Heart left ventricle (tissue), 16 donors: ENCODE measurements around the gene CPT1B. TPM values are rescaled to one million over a fixed set of nuclear protein-coding genes. Genes with fewer than 3 reads are reported as not detected.

Experiments
- ATAC-seq, 4 donors: fragments of 200-7000 bp; cut with Tn5 transposase; one replicate each; pipeline ENCODE4 v1.9.1; 2020 to 2022; ENCODE audit warnings: moderate library complexity in 4 of 4, mild to moderate bottlenecking in 3 of 4, moderate number of reproducible peaks in 1 of 4
- DNase-seq, 5 donors: peaks; one replicate each; pipeline ENCODE4 v3.0.0-alpha.2; 2020
- H3K27ac ChIP-seq, 12 donors: fragments of 200-600 bp; sonication (generic) in 4 of 12; one replicate each; pipeline versions ENCODE4 v1.5.0 to v1.8.0; 2016 to 2022; ENCODE audit warnings: mild to moderate bottlenecking in 2 of 12
- H3K27me3 ChIP-seq, 9 donors: fragments of 200-600 bp; sonication (generic) in 2 of 9; one replicate each; pipeline versions ENCODE4 v1.5.1 to v1.8.0; 2016 to 2022; ENCODE audit warnings: mild to moderate bottlenecking in 3 of 9
- H3K36me3 ChIP-seq, 9 donors: fragments of 200-600 bp; sonication (generic) in 2 of 9; one replicate each; pipeline versions ENCODE4 v1.5.0 to v1.8.0; 2018 to 2022; ENCODE audit warnings: mild to moderate bottlenecking in 2 of 9
- H3K4me1 ChIP-seq, 12 donors: fragments of 200-600 bp; sonication (generic) in 4 of 12; one replicate each; pipeline versions ENCODE4 v1.5.0 to v1.8.0; 2016 to 2022; ENCODE audit warnings: mild to moderate bottlenecking in 3 of 12
- H3K4me3 ChIP-seq, 12 donors: fragments of 200-600 bp; sonication (generic) in 4 of 12; one replicate each; pipeline versions ENCODE4 v1.5.0 to v1.8.0; 2017 to 2022; ENCODE audit warnings: mild to moderate bottlenecking in 9 of 12, moderate library complexity in 4 of 12
- H3K9me3 ChIP-seq, 12 donors: fragments of 200-600 bp; sonication (generic) in 4 of 12; one replicate each; pipeline versions ENCODE4 v1.5.0 to v1.8.0; 2016 to 2022; ENCODE audit warnings: mild to moderate bottlenecking in 1 of 12
- CTCF ChIP-seq, 12 donors: fragments of 200-600 bp; sonication (generic) in 4 of 12; IDR thresholded peaks; one replicate each; pipeline versions ENCODE4 v1.5.0 to v1.8.0; 2018 to 2022; ENCODE audit warnings: antibody characterized with exemption in 12 of 12, mild to moderate bottlenecking in 5 of 12
- POLR2A ChIP-seq, 2 donors: fragments of 450-650 bp; IDR thresholded peaks; one replicate each; pipeline ENCODE4 v1.6.1; 2017; ENCODE audit warnings: antibody characterized with exemption in 2 of 2, mild to moderate bottlenecking in 2 of 2, moderate library complexity in 2 of 2
- WGBS, 4 donors: extraction: QIAGEN DNeasy Blood & Tissue Kit in 2 of 4; methylation state at CpG; one replicate each; pipeline versions ENCODE4 v1.1.5 to v1.1.7; 2013 to 2018; 5-methylcytosine and 5-hydroxymethylcytosine counted together
- intact Hi-C, 10 donors: fragments of 100-400 bp; cut with DNase I; formaldehyde crosslinking; loops; one replicate each; pipeline versions ENCODE4 v1.11.1 to v1.14.2; 2022
- polyA plus RNA-seq, 2 donors: library from polyadenylated mRNA; stranded (reverse); fragments of 200-250 nt; gene quantifications; one replicate each; pipeline ENCODE4 v1.2.3, GENCODE V29; 2013
- total RNA-seq, 9 donors: library from RNA; depleted of rRNA in 2 of 9; stranded (reverse); fragments of >200 nt in 2 of 9; fragmentation: NEBNext Ultra II Directional in 3 of 9; extraction: Animal tissue kit (Norgen Biotek cat#: 25700) in 3 of 9; gene quantifications; one replicate each; pipeline versions ENCODE4 v1.1.0 to v1.2.4, GENCODE V29; 2016 to 2023
- donor health status: ischemic (EF 13 %, LVEDD 7.1; RV severe dilation, severe dysfunction).
- donor health status: healthy with polysubstance abuse.
- donor health status: DM: no; HTN: yes; CAD: no.
- donor health status: DM: no; HTN: no; CAD: no.
- donor health status: ischemic (EF 25% LVEDD 6.9; RV normal size, moderate dysfunction).
- donor health status: ischemic (EF 25% LVEDD 5.7; RV mildly dilated, moderate dysfunction).
- donor health status: healthy.
- donor health status: DM: yes; HTN: yes; CAD: no.
- donor health status: ischemic (EF 35%, LVEDD 5.7; RV mildly dilated, moderate dysfunction).
- donor health status: nonischemic (EF 11% LVEDD 7.7; RV severe dilation, severe dysfunction).
- donor health status: DM: yes; HTN: yes; CAD: no.
- donor health status: PGD.
- donor health status: ischemic (EF 29% LVEDD 5.4; RV normal size, mild dysfunction).
- donor health status: nonischemic (EF 23%, LVEDD 6.1; RV moderate dilation, normal function).

CPT1B gene
- total and polyA plus RNA-seq, 11 donors, result 51.4 to 467 (median 303) TPM

DNA sequence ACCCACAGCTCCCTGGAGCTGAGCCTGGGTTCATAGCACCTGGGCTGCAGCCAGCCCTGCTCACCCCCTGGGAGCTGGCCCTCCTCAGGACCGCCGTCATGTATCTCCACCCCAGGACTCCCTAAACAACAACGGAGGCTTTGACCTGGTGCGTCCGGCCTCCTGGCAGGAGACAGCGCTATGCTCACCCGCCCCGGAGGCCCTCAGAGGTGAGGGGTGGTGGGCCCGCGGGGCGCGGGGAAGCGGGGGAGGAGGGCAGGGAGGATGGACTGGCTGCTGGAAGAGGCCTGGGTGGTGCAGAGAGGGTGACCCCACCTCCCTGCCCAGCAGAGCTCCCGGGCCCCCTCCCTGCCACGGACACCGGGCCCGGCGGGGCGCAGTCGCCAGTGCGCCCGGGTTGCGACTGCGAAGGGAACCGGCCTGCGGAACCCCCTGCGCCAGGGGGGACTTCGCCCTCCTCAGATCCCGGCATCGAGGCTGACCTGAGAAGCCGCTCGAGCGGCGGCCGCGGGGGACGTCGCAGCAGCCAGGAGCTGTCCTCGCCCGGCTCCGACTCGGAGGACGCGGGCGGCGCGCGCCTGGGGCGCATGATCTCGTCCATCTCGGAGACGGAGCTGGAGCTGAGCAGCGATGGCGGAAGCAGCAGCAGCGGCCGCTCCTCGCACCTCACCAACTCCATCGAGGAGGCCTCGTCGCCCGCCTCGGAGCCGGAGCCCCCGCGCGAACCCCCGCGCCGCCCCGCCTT, 25.5 kb upstream of the CPT1B start:
- no peak overlapping the region for H3K27ac ChIP-seq
- H3K36me3 ChIP-seq, result no peaks in the 10 kb centered on the region
- TF ChIP-seq CTCF (IDR thresholded peaks at IDR 0.05), result no peak
- no peak for TF ChIP-seq POLR2A (IDR thresholded peaks at IDR 0.05)
- peaks cover 0 to 26% (median 0%) of the 10 kb centered on the region in 12 donors for H3K4me1 ChIP-seq
- ATAC-seq (no peak), DNase-seq (no peak)
- intact Hi-C loops, result no loop called here
- H3K27me3 ChIP-seq, result peaks cover 17 to 73% (median 63%) of the 10 kb centered on the region in 9 donors
- no peaks in the 10 kb centered on the region for H3K9me3 ChIP-seq
- H3K4me3 ChIP-seq, result no peak overlapping the region
- 7 to 19% (median 16%) methylated on average over 30 to 70 of the region's 70 CpGs for WGBS, 4 donors

DNA sequence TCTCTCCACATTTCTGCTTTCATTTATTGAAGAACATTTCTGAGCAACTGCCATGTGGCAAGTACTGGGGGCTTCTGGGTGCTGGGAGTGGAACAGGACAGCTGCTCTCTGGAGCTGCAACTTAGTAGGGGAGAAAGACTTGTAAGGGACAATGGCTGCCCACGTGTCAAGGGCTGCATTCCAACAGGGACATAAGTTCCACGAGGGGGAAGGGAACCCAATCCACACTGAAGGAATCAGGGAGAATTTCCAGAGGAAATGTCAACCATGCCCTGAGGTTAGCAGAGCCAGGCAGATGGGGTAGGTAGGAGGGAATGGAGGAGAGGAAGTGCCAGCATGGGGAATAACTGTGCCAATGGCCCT, 24.1 kb upstream of the CPT1B start:
- intact Hi-C loops, result no loop called here
- TF ChIP-seq CTCF (IDR thresholded peaks at IDR 0.05) (no peak), POLR2A (IDR thresholded peaks at IDR 0.05) (no peak)
- DNase-seq, result no peak
- 15 to 28% (median 27%) methylated on average over 2 of the region's 2 CpGs for WGBS, 4 donors
- H3K4me3 ChIP-seq, result no peak overlapping the region
- no peaks in the 10 kb centered on the region for H3K9me3 ChIP-seq
- no peaks in the 10 kb centered on the region for H3K36me3 ChIP-seq
- peaks cover 17 to 79% (median 64%) of the 10 kb centered on the region in 9 donors for H3K27me3 ChIP-seq
- peaks cover 0 to 26% (median 0%) of the 10 kb centered on the region in 12 donors for H3K4me1 ChIP-seq
- ATAC-seq, result no peak
- H3K27ac ChIP-seq, result no peak overlapping the region

- H3K4me3 ChIP-seq, result no peak overlapping the region
- no peaks in the 10 kb centered on the region for H3K9me3 ChIP-seq
- no peaks in the 10 kb centered on the region for H3K36me3 ChIP-seq
- no peak overlapping the region for H3K27ac ChIP-seq
- H3K27me3 ChIP-seq, result peaks cover 17 to 79% (median 61%) of the 10 kb centered on the region in 9 donors
- TF ChIP-seq CTCF (IDR thresholded peaks at IDR 0.05), result no peak
- TF ChIP-seq POLR2A (IDR thresholded peaks at IDR 0.05), result no peak
- 56 to 65% (median 62%) methylated on average over 12 of the region's 12 CpGs for WGBS, 4 donors
- DNase-seq, result no peak
- intact Hi-C loops, result no loop called here
- peaks cover 0 to 26% (median 0%) of the 10 kb centered on the region in 12 donors for H3K4me1 ChIP-seq
- ATAC-seq, result no peak
Measured at GRCh38 chr22:50601669-50602337, 23.6 kb upstream of the CPT1B start.

DNA sequence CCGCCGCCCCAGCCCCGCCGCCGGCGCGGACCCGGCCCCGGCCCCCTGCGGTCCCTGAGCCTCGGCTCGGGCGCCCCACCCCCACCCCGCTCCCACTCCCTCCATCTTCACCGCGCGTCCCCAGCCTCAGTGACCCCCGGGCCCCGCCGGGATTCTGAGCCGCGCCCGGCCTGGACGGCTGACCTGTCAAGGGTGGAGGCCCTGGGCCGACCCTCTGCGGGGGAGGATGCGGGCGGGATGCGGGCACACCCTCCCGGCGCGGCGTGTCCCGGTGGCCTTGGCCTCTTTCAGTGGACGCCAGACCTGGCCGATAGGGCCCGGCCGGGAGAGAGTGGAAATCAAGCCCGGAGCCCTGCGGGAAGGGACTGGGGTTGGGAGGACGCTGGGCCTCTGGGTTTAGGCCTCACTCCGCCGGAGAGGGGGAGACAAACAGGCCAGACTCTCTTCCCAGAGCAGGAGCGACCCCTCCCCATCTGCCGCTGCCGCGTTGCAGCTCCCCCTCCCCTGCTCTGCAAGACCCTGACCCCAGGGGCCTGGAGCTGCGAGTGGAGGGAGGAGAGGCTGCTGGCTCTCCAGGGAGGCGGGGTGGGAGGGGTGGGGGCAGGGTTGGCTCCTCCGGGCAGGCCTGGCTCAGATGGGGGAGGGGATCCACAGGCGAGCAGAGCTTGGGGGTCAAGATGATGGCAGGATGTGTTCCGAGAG, 22.9 kb upstream of the CPT1B start:
- 9 to 63% (median 11%) methylated on average over 4 to 52 of the region's 52 CpGs for WGBS, 4 donors
- TF ChIP-seq CTCF (IDR thresholded peaks at IDR 0.05) (no peak), POLR2A (IDR thresholded peaks at IDR 0.05) (no peak)
- intact Hi-C loops, result no loop called here
- Histone ChIP-seq H3K27me3 (peaks cover 17 to 77% (median 57%) of the 10 kb centered on the region in 9 donors), H3K4me3 (peak overlapping the region in 9 of 12 donors; percentile 34 to 55 (median 48)), H3K36me3 (no peaks in the 10 kb centered on the region), H3K4me1 (peaks cover 0 to 26% (median 0%) of the 10 kb centered on the region in 12 donors), H3K9me3 (no peaks in the 10 kb centered on the region), H3K27ac (no peak overlapping the region)
- DNase-seq, result no peak
- peak in 1 of 4 donors; percentile 5 for ATAC-seq
